Kidney (tissue), 14 donors: ENCODE results near the gene CASQ2. TPM values are rescaled to one million over a fixed set of nuclear protein-coding genes. Genes with fewer than 3 reads are reported as not detected.

Experiments
- DNase-seq, 5 donors: peaks; one replicate each; pipeline ENCODE4 v3.0.0-alpha.2; 2013 to 2020
- FAIRE-seq: peaks from 2 replicates; lab custom pipeline; 2012; peaks lifted over from hg19 to GRCh38; lab: Jason Lieb, UNC
- H3K27ac ChIP-seq, 2 donors: one replicate each; pipeline ENCODE4 v1.7.0; 2013; ENCODE audit warnings: low read depth in 2 of 2, low read length in 2 of 2, inconsistent platforms in 1 of 2
- H3K27me3 ChIP-seq: one replicate; pipeline ENCODE4 v1.7.1; 2013; ENCODE audit warnings: low read length, inconsistent platforms; ENCODE audit not compliant: control insufficient read depth, insufficient read depth
- H3K36me3 ChIP-seq, 3 donors: one replicate each; pipeline versions ENCODE4 v1.7.0 to v1.7.1; 2013; ENCODE audit warnings: low read length in 3 of 3, control low read depth in 1 of 3, inconsistent platforms in 1 of 3; ENCODE audit not compliant: insufficient read depth in 3 of 3, control insufficient read depth in 2 of 3
- H3K4me1 ChIP-seq, 3 donors: one replicate each; pipeline versions ENCODE4 v1.7.0 to v1.7.1; 2013; ENCODE audit warnings: low read length in 3 of 3, inconsistent platforms in 1 of 3, low read depth in 1 of 3; ENCODE audit not compliant: control insufficient read depth in 2 of 3, insufficient read depth in 2 of 3
- H3K4me3 ChIP-seq, 3 donors: one replicate each; pipeline versions ENCODE4 v1.7.0 to v1.8.1; 2013; ENCODE audit warnings: low read length in 3 of 3, control low read depth in 1 of 3, inconsistent platforms in 1 of 3
- H3K9ac ChIP-seq, 3 donors: one replicate each; pipeline versions ENCODE4 v1.7.0 to v1.7.1; 2013; ENCODE audit warnings: low read length in 3 of 3, control low read depth in 1 of 3, inconsistent platforms in 1 of 3
- H3K9me3 ChIP-seq, 3 donors: one replicate each; pipeline versions ENCODE4 v1.7.0 to v1.7.1; 2013; ENCODE audit warnings: low read length in 3 of 3, control low read depth in 1 of 3, inconsistent platforms in 1 of 3; ENCODE audit not compliant: control insufficient read depth in 2 of 3, insufficient read depth in 1 of 3
- CTCF ChIP-seq: IDR thresholded peaks from 3 replicates; pipeline ENCODE4 v1.5.1; 2012; ENCODE audit warnings: mild to moderate bottlenecking, moderate library complexity, borderline replicate concordance; ENCODE audit not compliant: insufficient read depth; ENCODE audit errors: extremely low read depth
- intact Hi-C: fragments of 100-400 bp; cut with DNase I; formaldehyde crosslinking; loops from one replicate; pipeline ENCODE4 v1.11.1; 2022
- polyA plus RNA-seq: library from polyadenylated mRNA; stranded (reverse); fragments of 350-450 nt; fragmentation: Illumina TruSeq; extraction: RNeasy Lipid Tissue Mini Kit (QIAGEN cat#74804); gene quantifications from one replicate; pipeline ENCODE4 v1.2.3, GENCODE V29; 2014; ENCODE audit warnings: low read depth, low replicate concordance; ENCODE audit not compliant: insufficient read depth
- total RNA-seq: library from RNA; stranded (reverse); fragmentation: NEBNext Ultra II Directional; extraction: Animal tissue kit (Norgen Biotek cat#: 25700); gene quantifications from one replicate; pipeline ENCODE4 v1.2.1, GENCODE V29; 2021
- donor health status: control.
- donor health status: control.
- donor health status: control.
- donor health status: control.
- donor health status: control.
- donor health status: DM: yes; HTN: yes; CAD: no.
- donor health status: Normal renal cell carcinoma (clear cell type).

CASQ2 gene
- total and polyA plus RNA-seq, 2 donors from 2014 or later: 2.3 to 2.6 TPM

GRCh38 chr1:115809076-115809475 is 40.6 kb upstream of the CASQ2 start:
- H3K27ac ChIP-seq: no peak overlapping the region
- FAIRE-seq (no peak), DNase-seq (no peak)
- H3K4me1 ChIP-seq: no peaks in the 10 kb centered on the region
- no peak overlapping the region for H3K9ac ChIP-seq
- H3K27me3 ChIP-seq: no peaks in the 10 kb centered on the region
- H3K4me3 ChIP-seq: no peak overlapping the region
- H3K36me3 ChIP-seq: no peaks in the 10 kb centered on the region
- intact Hi-C loops: loop anchor here (10.0 kb wide), 1 partner anchor 176 kb away; no protein-coding TSS in a partner anchor
- no peaks in the 10 kb centered on the region for H3K9me3 ChIP-seq
- no peak for TF ChIP-seq CTCF

GRCh38 chr1:115807723-115808122 is 39.2 kb upstream of the CASQ2 start:
- DNase-seq (peak in 4 of 5 donors; percentile 48 to 84 (median 72)), FAIRE-seq (no peak)
- Histone ChIP-seq H3K9me3 (no peaks in the 10 kb centered on the region), H3K9ac (no peak overlapping the region), H3K4me3 (no peak overlapping the region), H3K36me3 (no peaks in the 10 kb centered on the region), H3K27ac (no peak overlapping the region), H3K27me3 (no peaks in the 10 kb centered on the region), H3K4me1 (no peaks in the 10 kb centered on the region)
- intact Hi-C loops: loop anchor here (10.0 kb wide), 1 partner anchor 177 kb away; no protein-coding TSS in a partner anchor
- peak; percentile 62 for TF ChIP-seq CTCF

GRCh38 chr1:115805597-115805996 is 37.1 kb upstream of the CASQ2 start:
- intact Hi-C loops: loop anchor here (10.0 kb wide), 1 partner anchor 179 kb away; no protein-coding TSS in a partner anchor

More at GRCh38 chr1:115805597-115805996, 37.1 kb upstream of the CASQ2 start:
- no peaks in the 10 kb centered on the region for H3K9me3 ChIP-seq
- H3K27me3 ChIP-seq: no peaks in the 10 kb centered on the region
- H3K27ac ChIP-seq: no peak overlapping the region
- TF ChIP-seq CTCF: no peak
- H3K4me3 ChIP-seq: no peak overlapping the region
- FAIRE-seq: no peak
- no peak overlapping the region for H3K9ac ChIP-seq
- no peaks in the 10 kb centered on the region for H3K4me1 ChIP-seq
- no peak for DNase-seq
- H3K36me3 ChIP-seq: no peaks in the 10 kb centered on the region
